GM18517 (cell line): ENCODE measurements around the gene ITSN1.

Experiments used
- ATAC-seq: cut with Tn5 transposase; IDR thresholded peaks from one replicate; pipeline ENCODE4 v1.9.1; 2021; ENCODE audit warnings: mild to moderate bottlenecking, moderate library complexity; ENCODE audit not compliant: unreplicated experiment

ITSN1 gene

GRCh38 chr21:33802481-33802880 is 160.2 kb downstream of the ITSN1 start:
- ATAC-seq = no peak

GRCh38 chr21:33808715-33809367 is 166.5 kb downstream of the ITSN1 start:
- ATAC-seq = no peak

- no peak for ATAC-seq
These were observed 168.5 kb downstream of the ITSN1 start for GRCh38 chr21:33810766-33811165.

- ATAC-seq = no peak
These were observed 169.1 kb downstream of the ITSN1 start for GRCh38 chr21:33811167-33812010.

- no peak for ATAC-seq
These were observed 171.6 kb downstream of the ITSN1 start for GRCh38 chr21:33813832-33814365.

GRCh38 chr21:33815143-33815707 is 172.9 kb downstream of the ITSN1 start:
- ATAC-seq = no peak

- ATAC-seq = no peak
These were observed 173.9 kb downstream of the ITSN1 start for GRCh38 chr21:33816174-33816573.

GRCh38 chr21:33817138-33817537 is 174.8 kb downstream of the ITSN1 start:
- no peak for ATAC-seq

- ATAC-seq = no peak
These were observed 175.6 kb downstream of the ITSN1 start for GRCh38 chr21:33817663-33818451.

GRCh38 chr21:33820230-33820770 is 178.0 kb downstream of the ITSN1 start:
- no peak for ATAC-seq

GRCh38 chr21:33820798-33821197 is 178.5 kb downstream of the ITSN1 start:
- no peak for ATAC-seq

GRCh38 chr21:33821503-33822322 is 179.4 kb downstream of the ITSN1 start:
- no peak for ATAC-seq

GRCh38 chr21:33824156-33824941 is 182.0 kb downstream of the ITSN1 start:
- ATAC-seq = no peak

GRCh38 chr21:33825419-33825818 is 183.1 kb downstream of the ITSN1 start:
- ATAC-seq = no peak

- ATAC-seq = no peak
These were observed 183.6 kb downstream of the ITSN1 start for GRCh38 chr21:33825915-33826314.

GRCh38 chr21:33828083-33828482 is 185.8 kb downstream of the ITSN1 start:
- no peak for ATAC-seq

GRCh38 chr21:33828577-33828976 is 186.3 kb downstream of the ITSN1 start:
- ATAC-seq = no peak

- ATAC-seq = no peak
These were observed 187.5 kb downstream of the ITSN1 start for GRCh38 chr21:33829844-33830243.
